Measurements from ENCODE around the gene ANO10. TPM values are rescaled to one million over a fixed set of nuclear protein-coding genes. Genes with fewer than 3 reads are reported as not detected.

ANO10 gene
- total RNA-seq, 1 experiment from 2014 or later = 32.6 TPM

DNA sequence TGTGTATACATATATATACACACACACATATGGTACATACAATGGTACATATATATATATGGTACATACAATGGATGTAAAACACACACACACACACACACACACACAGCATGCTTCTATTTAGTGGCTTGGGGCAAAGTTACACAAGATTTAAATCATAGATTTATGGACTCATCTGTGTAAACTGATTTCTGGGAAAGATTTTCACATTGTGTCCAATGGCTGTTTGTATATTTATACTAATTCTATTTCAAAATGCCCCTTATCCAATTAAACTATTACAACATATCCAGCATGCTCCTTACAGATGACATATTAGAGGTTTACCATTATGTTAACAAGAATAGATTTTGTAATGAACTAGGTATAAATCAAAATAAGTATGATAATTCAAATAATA is 94.9 kb downstream of the ANO10 start:
- Histone ChIP-seq H3K36me3 (ENCODE audit: low read depth) (no peaks in the 10 kb centered on the region), H4K20me1 (ENCODE audit: insufficient read depth) (no peaks in the 10 kb centered on the region), H3F3A (ENCODE audit: insufficient read depth, low read depth) (no peaks in the 10 kb centered on the region), H3K9me2 (ENCODE audit: insufficient read depth) (no peaks in the 10 kb centered on the region), H3K4me3 (no peak overlapping the region), H3K9me3 (ENCODE audit: insufficient read depth, low read depth) (no peaks in the 10 kb centered on the region), H3K4me1 (replicated peaks; ENCODE audit: insufficient read depth) (no peaks in the 10 kb centered on the region), H3K79me2 (ENCODE audit: low read depth) (no peaks in the 10 kb centered on the region), H3K27me3 (ENCODE audit: insufficient read depth, low read depth) (no peaks in the 10 kb centered on the region), H2AFZ (no peak overlapping the region), H3K27ac (no peak overlapping the region), H3K4me2 (no peak overlapping the region)
- no TSS peak for BruUV-seq (replicated peaks)
- no peak for DNase-seq
- intact Hi-C loops (cut with micrococcal nuclease; ENCODE audit: unreplicated experiment) = no loop called here
- ChIA-PET CTCF (no interaction called here), POLR2A (ENCODE audit: unreplicated experiment) (no interaction called here)
- TF ChIP-seq EZH2 (IDR thresholded peaks at IDR 0.05; ENCODE audit: low read depth) (no peak), CTCF (conservative IDR thresholded peaks at IDR 0.05) (no peak)

- H3K79me2 ChIP-seq (ENCODE audit: low read depth) = no peaks in the 10 kb centered on the region
- no peaks in the 10 kb centered on the region for H3K27me3 ChIP-seq (ENCODE audit: insufficient read depth, low read depth)
- no peak for DNase-seq
- no peak overlapping the region for H2AFZ ChIP-seq
- TF ChIP-seq CTCF (conservative IDR thresholded peaks at IDR 0.05) = no peak
- no peak for TF ChIP-seq EZH2 (IDR thresholded peaks at IDR 0.05; ENCODE audit: low read depth)
- no TSS peak for BruUV-seq (replicated peaks)
- H4K20me1 ChIP-seq (ENCODE audit: insufficient read depth) = no peaks in the 10 kb centered on the region
- H3K4me3 ChIP-seq = no peak overlapping the region
- no peaks in the 10 kb centered on the region for H3K4me1 ChIP-seq (replicated peaks; ENCODE audit: insufficient read depth)
- H3K9me2 ChIP-seq (ENCODE audit: insufficient read depth) = no peaks in the 10 kb centered on the region
- intact Hi-C loops (cut with micrococcal nuclease; ENCODE audit: unreplicated experiment) = no loop called here
- H3K9me3 ChIP-seq (ENCODE audit: insufficient read depth, low read depth) = no peaks in the 10 kb centered on the region
- ChIA-PET POLR2A (ENCODE audit: unreplicated experiment) (no interaction called here), CTCF (no interaction called here)
- no peak overlapping the region for H3K27ac ChIP-seq
- no peaks in the 10 kb centered on the region for H3K36me3 ChIP-seq (ENCODE audit: low read depth)
- H3K4me2 ChIP-seq = no peak overlapping the region
- no peaks in the 10 kb centered on the region for H3F3A ChIP-seq (ENCODE audit: insufficient read depth, low read depth)
Measured at GRCh38 chr3:43525941-43526607, 95.7 kb downstream of the ANO10 start.

GRCh38 chr3:43525386-43525785 is 96.4 kb downstream of the ANO10 start:
- H3K4me1 ChIP-seq (replicated peaks; ENCODE audit: insufficient read depth) = no peaks in the 10 kb centered on the region
- H3K27ac ChIP-seq = no peak overlapping the region
- no peaks in the 10 kb centered on the region for H3K9me3 ChIP-seq (ENCODE audit: insufficient read depth, low read depth)
- no peaks in the 10 kb centered on the region for H3F3A ChIP-seq (ENCODE audit: insufficient read depth, low read depth)
- H3K27me3 ChIP-seq (ENCODE audit: insufficient read depth, low read depth) = no peaks in the 10 kb centered on the region
- H4K20me1 ChIP-seq (ENCODE audit: insufficient read depth) = no peaks in the 10 kb centered on the region
- no peak overlapping the region for H3K4me3 ChIP-seq
- no peaks in the 10 kb centered on the region for H3K79me2 ChIP-seq (ENCODE audit: low read depth)
- BruUV-seq (replicated peaks) = no TSS peak
- CTCF ChIA-PET = no interaction called here
- no peaks in the 10 kb centered on the region for H3K36me3 ChIP-seq (ENCODE audit: low read depth)
- no peaks in the 10 kb centered on the region for H3K9me2 ChIP-seq (ENCODE audit: insufficient read depth)
- DNase-seq = no peak
- no peak for TF ChIP-seq EZH2 (IDR thresholded peaks at IDR 0.05; ENCODE audit: low read depth)
- no peak for TF ChIP-seq CTCF (conservative IDR thresholded peaks at IDR 0.05)
- no peak overlapping the region for H3K4me2 ChIP-seq
- intact Hi-C loops (cut with micrococcal nuclease; ENCODE audit: unreplicated experiment) = no loop called here
- no peak overlapping the region for H2AFZ ChIP-seq
- POLR2A ChIA-PET (ENCODE audit: unreplicated experiment) = interaction anchor here (0.6 kb wide), 1 partner anchor 113 kb away, joined by 6 read pairs; no protein-coding TSS in a partner anchor

All from PC-9 (cell line).